GOT3 (cell line): ENCODE data around the gene MYL5.
"Not testable (repeated sequence)": the region's sequence is repeated elsewhere in the genome, so short reads cannot be mapped to it uniquely, and the experiment has no call there.

ENCODE experiments used
- DNase-seq: peaks from one replicate; lab custom pipeline; 2025; ENCODE audit warnings: mixed read lengths; lab: John Stamatoyannopoulos, UW

The MYL5 gene

GRCh38 chr4:656436-657337 lies 17.7 kb upstream of the MYL5 start:
- DNase-seq: no peak

- no peak for DNase-seq
Observed at GRCh38 chr4:657338-657833, 17.0 kb upstream of the MYL5 start.

- DNase-seq: no peak
Observed at GRCh38 chr4:657834-658667, 16.3 kb upstream of the MYL5 start.

GRCh38 chr4:658681-659667 lies 15.4 kb upstream of the MYL5 start:
- no peak for DNase-seq

DNA sequence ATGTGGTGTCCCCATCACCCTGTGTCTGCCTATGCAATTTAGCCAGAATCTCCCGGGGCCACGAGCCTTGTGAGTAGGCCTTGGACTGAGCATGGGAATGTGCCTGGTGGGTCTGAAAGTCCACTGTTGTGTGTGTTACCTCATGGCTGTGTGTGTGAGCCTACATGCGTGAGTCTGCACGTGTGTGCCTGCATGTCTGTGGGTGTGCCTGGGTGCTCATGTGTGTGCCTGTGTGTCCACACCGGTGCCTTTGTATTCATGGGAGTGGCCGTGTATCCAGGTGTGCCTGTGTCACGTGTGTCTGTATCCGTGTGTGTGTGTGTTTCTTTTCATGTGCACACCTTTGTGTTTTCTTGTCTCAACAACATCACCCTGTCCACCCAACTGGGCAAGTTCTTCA lies 14.5 kb upstream of the MYL5 start:
- DNase-seq: no peak

DNA sequence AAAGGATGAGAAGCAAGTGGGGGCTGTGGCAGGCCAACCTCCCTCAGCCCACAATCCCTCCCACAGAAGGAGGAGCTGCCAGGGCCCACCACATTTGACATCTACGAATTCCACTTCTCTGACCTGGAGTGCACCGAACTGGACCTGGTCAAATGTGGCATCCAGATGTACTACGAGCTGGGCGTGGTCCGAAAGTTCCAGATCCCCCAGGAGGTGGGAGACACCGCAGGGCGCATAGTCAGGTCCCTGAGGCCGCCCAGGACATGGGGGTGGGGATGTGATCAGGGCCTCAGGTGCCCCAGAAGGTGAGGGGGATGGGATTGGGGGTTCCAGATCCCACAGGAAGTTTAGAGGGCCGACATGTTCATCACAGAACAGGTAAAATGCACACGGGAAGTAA lies 13.9 kb upstream of the MYL5 start:
- no peak for DNase-seq

DNA sequence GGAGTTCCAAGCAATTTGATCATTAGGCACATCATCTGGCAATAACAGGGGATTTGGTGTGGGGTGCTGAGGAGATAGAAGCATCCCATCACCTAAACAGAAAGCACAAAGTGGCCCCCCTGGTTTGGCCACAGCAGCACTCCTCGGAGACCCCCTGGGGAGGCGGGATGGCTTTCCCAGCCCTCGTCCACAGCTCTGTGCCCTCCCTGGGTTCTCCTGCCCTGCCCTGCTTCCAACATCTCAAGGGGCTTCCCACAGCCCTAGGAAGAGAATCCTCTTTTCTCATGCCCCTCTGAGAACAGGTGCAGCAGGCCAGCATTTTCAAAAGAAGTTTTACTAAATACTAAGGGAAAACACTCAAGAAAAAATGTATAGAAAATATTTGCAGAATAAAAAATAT lies 13.1 kb upstream of the MYL5 start:
- DNase-seq: no peak

- no peak for DNase-seq
Observed at GRCh38 chr4:661881-662761, 12.2 kb upstream of the MYL5 start.

GRCh38 chr4:663046-663437 lies 11.3 kb upstream of the MYL5 start:
- no peak for DNase-seq

DNA sequence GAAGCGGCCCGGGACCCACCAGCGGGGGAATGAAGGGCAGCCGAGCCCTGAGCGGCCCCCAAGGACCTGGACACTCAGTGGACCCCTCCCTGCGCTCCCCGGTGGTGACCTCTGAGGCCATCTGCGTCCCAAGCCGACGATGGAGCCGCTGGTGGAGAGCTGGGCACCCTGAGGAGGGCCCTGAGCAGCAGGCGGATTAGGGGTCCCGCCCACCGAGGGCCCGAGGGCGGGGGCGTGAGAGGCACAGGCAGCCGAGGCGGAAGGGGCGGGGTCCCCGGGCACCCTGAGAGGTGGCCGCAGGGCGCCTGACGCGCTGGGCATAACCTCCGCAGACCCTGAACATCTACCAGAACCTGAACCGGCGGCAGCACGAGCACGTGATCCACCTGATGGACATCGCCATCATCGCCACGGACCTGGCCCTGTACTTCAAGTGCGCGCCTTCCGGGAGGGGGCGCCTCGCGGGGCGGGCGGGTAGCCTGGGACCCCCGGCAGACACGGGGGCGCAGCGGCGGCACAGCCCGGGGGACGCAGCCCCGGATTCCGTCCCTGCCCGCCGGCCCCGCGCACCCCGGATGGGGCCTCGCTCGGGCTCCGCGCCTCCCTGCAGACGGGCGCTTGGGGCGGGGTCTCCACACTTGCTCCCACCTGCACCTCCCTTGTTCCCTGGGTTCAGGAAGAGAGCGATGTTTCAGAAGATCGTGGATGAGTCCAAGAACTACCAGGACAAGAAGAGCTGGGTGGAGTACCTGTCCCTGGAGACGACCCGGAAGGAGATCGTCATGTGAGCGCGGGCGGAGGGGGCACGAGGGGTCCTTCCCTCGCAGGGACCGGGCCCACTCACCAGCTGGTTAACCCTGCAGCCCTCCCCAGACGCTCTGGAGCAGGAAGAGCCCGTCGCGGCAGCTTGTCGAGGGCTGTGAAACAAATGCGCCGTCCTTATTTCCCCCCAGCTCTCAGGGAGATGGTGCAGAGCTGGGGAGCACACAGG lies 10.6 kb upstream of the MYL5 start:
- no peak for DNase-seq

GRCh38 chr4:664713-665231 lies 9.6 kb upstream of the MYL5 start:
- no peak for DNase-seq

GRCh38 chr4:665381-665750 lies 9.0 kb upstream of the MYL5 start:
- DNase-seq: no peak

DNA sequence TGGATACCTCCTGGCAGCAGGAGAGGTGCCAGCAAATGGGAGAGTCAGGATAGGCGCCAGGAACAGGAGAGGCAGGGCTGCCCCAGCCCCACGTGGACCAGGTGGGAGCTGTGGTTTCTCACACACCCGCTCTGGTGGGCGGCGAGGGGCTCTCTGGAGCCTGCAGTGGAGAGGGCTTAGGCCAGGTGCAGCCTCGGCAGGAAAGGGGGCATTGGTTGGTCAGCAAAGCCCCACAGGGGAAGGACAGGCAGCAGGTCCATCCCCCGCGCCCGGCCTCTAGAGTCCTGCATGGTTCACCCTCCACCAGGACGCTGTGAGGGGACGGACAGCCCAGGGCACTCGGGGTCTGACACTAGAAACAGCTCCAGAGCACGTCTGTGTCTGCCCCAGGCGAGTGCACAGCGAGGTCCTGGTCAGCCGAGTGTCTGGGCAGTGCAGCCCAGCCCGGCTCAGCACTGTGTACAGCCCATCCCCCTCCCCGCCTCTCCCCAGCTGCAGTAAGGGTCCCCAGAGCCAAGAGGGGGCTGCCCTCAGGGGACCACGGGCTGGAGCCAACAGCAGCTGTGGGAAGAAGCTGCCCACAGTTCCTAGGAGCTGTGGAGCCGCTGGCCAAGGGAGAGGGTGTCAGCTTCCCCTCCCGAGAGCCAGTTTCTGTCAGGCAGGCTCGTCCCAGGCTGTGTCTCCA lies 8.4 kb upstream of the MYL5 start:
- no peak for DNase-seq

GRCh38 chr4:666436-666810 lies 7.9 kb upstream of the MYL5 start:
- DNase-seq: no peak

DNA sequence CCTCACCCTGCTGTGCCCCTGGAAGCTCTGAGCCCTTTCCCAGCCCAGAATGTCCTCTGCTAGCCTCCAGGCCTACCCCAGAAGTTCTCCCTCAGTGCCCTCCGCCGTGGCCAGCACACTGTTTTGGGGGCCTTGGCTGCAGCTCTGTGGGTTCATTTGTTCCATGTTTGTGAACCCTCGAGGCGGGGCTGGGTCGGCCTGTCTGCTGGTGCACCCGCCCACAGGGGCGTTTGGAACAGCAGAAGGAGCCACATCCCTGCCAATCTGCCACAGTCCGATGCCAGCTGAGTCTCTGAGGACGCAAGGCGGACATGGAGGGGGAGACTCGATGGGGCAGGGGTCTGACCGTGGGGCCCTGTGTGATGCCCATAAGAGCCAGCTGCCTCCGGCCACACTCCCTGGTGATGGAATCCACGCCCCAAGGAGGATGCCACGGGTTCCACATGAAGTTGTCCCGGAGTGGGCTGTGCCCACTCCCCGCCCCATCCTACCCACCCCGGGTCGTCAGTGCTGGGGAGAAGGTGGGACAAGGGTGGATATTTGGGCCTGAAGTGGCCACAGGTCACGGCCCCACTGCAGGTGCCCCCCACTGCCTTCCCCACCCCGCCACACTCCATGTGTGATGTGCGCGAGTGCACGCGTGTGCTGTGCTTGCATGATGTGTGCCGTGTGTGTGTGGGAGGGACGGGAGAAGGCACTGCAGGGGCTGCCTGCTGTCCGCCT lies 7.4 kb upstream of the MYL5 start:
- no peak for DNase-seq

DNA sequence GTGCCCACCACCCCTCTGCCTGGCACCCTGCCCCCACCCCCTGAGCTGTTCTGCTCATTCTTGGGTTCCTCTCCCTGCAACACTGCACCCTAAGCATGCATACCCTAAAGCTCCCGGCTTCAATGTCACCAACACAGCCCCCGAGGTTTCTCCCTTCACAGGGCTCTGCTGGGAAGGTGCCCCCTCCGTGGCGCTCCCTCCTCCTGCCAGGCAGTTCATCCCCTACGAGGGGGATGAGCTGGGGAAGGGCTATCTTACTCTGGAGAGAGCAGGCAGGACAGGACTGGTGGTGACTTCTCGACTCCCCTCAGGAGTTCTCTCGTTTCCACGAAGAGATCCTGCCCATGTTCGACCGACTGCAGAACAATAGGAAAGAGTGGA lies 6.8 kb upstream of the MYL5 start:
- DNase-seq: no peak

DNA sequence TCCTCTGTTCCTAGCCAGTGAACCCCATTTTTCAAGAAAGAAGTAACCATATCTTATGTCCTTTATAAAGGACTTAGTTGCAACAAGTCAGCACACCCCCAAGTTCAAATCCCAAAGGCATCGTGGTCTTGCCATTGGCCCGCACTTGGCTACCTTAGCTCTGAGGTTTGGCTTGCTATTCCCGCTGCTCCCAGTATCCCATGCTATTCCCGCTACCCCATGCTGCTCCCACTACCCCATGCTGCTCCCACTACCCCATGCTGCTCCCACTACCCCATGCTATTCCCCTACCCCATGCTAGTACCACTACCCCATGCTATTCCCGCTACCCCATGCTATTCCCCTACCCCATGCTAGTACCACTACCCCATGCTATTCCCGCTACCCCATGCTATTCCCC lies 6.1 kb upstream of the MYL5 start:
- DNase-seq: not testable (repeated sequence)
